NB4 (cell line): ENCODE data around the gene PHYKPL.

Experiments
- CTCF ChIP-seq: IDR thresholded peaks from one replicate; pipeline ENCODE4 v1.5.1; 2012; ENCODE audit warnings: low read depth, low read length
- POLR2A ChIP-seq: IDR thresholded peaks from 2 replicates; pipeline ENCODE4 v1.6.1; 2011; ENCODE audit warnings: mild to moderate bottlenecking; ENCODE audit not compliant: insufficient read length; ENCODE audit errors: extremely low read depth

- no peak for TF ChIP-seq POLR2A
- no peak for TF ChIP-seq CTCF
Measured at GRCh38 chr5:178210073-178210535, 22.5 kb downstream of the PHYKPL start.
